ENCODE data around the gene LTBP1. TPM values are rescaled to one million over a fixed set of nuclear protein-coding genes. Genes with fewer than 3 reads are reported as not detected.

Gene LTBP1
- total and polyA plus RNA-seq, 2 donors (not counting 1 experiment from before 2014, with no cell fraction given): 0.69 TPM; not detected in 1

- peaks cover 0 to 3% (median 0%) of the 10 kb centered on the region in 3 donors for H3K9me3 ChIP-seq (ENCODE audit: control extremely low read depth in 1 of 3, control insufficient read depth in 2 of 3, insufficient read depth in 1 of 3, low read length in 2 of 3)
- no peak overlapping the region for H3K4me3 ChIP-seq (ENCODE audit: control extremely low read depth in 1 of 5, extremely low read depth in 1 of 5, insufficient read depth in 1 of 5, low read depth in 2 of 5, low read length in 4 of 5)
- peaks cover 12% of the 10 kb centered on the region for H3K27me3 Mint-ChIP-seq
- H3K9me3 Mint-ChIP-seq (ENCODE audit: insufficient read depth): no peaks in the 10 kb centered on the region
- intact Hi-C loops (cut with micrococcal nuclease): no loop called here
- H3K27ac Mint-ChIP-seq: no peak overlapping the region
- no peak overlapping the region for H3K4me3 Mint-ChIP-seq
- H3K4me2 ChIP-seq (replicated peaks; ENCODE audit: low read depth, low read length, poor library complexity, severe bottlenecking): no peak overlapping the region
- ATAC-seq (ENCODE audit: low read depth): no peak
- H4K20me1 ChIP-seq (ENCODE audit: control insufficient read depth, insufficient read depth, low read length, poor library complexity, severe bottlenecking): no peaks in the 10 kb centered on the region
- H3K79me2 ChIP-seq (ENCODE audit: control insufficient read depth, insufficient read depth, low read length): no peaks in the 10 kb centered on the region
- CTCF ChIA-PET: no interaction called here
- H3K27ac ChIP-seq (ENCODE audit: low read length in 2 of 2): no peak overlapping the region
- 96% methylated on average over 3 of the region's 3 CpGs for WGBS (ENCODE audit: insufficient coverage)
- no peak overlapping the region for H3K9ac ChIP-seq (ENCODE audit: low read length)
- no peaks in the 10 kb centered on the region for H3K4me1 ChIP-seq (ENCODE audit: control insufficient read depth in 2 of 2, insufficient read depth in 2 of 2, low read length in 2 of 2)
- H2AFZ ChIP-seq (ENCODE audit: insufficient read depth, low read depth, low read length, poor library complexity, severe bottlenecking): no peak overlapping the region
- peaks cover 0 to 3% (median 0%) of the 10 kb centered on the region in 4 experiments for H3K27me3 ChIP-seq (replicated peaks in 1 of 4; ENCODE audit: control extremely low read depth in 1 of 4, control insufficient read depth in 3 of 4, insufficient read depth in 4 of 4, low read length in 3 of 4)
- no peak for TF ChIP-seq EZH2 (IDR thresholded peaks at IDR 0.05; ENCODE audit: borderline replicate concordance, insufficient read depth, low read depth, low read length, poor library complexity, severe bottlenecking)
- TF ChIP-seq CTCF (IDR thresholded peaks at IDR 0.05): no peak
- no peaks in the 10 kb centered on the region for H3K4me1 Mint-ChIP-seq
- H3K36me3 ChIP-seq (replicated peaks in 1 of 2; ENCODE audit: control extremely low read depth in 1 of 2, control insufficient read depth in 1 of 2, extremely low read depth in 1 of 2, insufficient read depth in 2 of 2, low read length in 1 of 2): no peaks in the 10 kb centered on the region
- POLR2A ChIA-PET: no interaction called here
- no peak for DNase-seq
Measured at GRCh38 chr2:33313039-33313438, 366.3 kb downstream of the LTBP1 start.

GRCh38 chr2:33314541-33314940 is 367.8 kb downstream of the LTBP1 start:
- ATAC-seq (ENCODE audit: low read depth) (no peak), DNase-seq (no peak)
- Histone ChIP-seq H3K27me3 (replicated peaks in 1 of 4; ENCODE audit: control extremely low read depth in 1 of 4, control insufficient read depth in 3 of 4, insufficient read depth in 4 of 4, low read length in 3 of 4) (peaks cover 0 to 3% (median 0%) of the 10 kb centered on the region in 4 experiments), H4K20me1 (ENCODE audit: control insufficient read depth, insufficient read depth, low read length, poor library complexity, severe bottlenecking) (no peaks in the 10 kb centered on the region), H3K79me2 (ENCODE audit: control insufficient read depth, insufficient read depth, low read length) (no peaks in the 10 kb centered on the region), H3K4me2 (replicated peaks; ENCODE audit: low read depth, low read length, poor library complexity, severe bottlenecking) (no peak overlapping the region), H3K9me3 (ENCODE audit: control extremely low read depth in 1 of 3, control insufficient read depth in 2 of 3, insufficient read depth in 1 of 3, low read length in 2 of 3) (peaks cover 0 to 3% (median 0%) of the 10 kb centered on the region in 3 donors), H3K27ac (ENCODE audit: low read length in 2 of 2) (no peak overlapping the region), H3K4me3 (ENCODE audit: control extremely low read depth in 1 of 5, extremely low read depth in 1 of 5, insufficient read depth in 1 of 5, low read depth in 2 of 5, low read length in 4 of 5) (no peak overlapping the region), H2AFZ (ENCODE audit: insufficient read depth, low read depth, low read length, poor library complexity, severe bottlenecking) (no peak overlapping the region), H3K36me3 (replicated peaks in 1 of 2; ENCODE audit: control extremely low read depth in 1 of 2, control insufficient read depth in 1 of 2, extremely low read depth in 1 of 2, insufficient read depth in 2 of 2, low read length in 1 of 2) (no peaks in the 10 kb centered on the region), H3K9ac (ENCODE audit: low read length) (no peak overlapping the region), H3K4me1 (ENCODE audit: control insufficient read depth in 2 of 2, insufficient read depth in 2 of 2, low read length in 2 of 2) (no peaks in the 10 kb centered on the region)
- no peak for TF ChIP-seq CTCF (IDR thresholded peaks at IDR 0.05)
- TF ChIP-seq EZH2 (IDR thresholded peaks at IDR 0.05; ENCODE audit: borderline replicate concordance, insufficient read depth, low read depth, low read length, poor library complexity, severe bottlenecking): no peak
- Mint-ChIP-seq H3K27me3 (peaks cover 12% of the 10 kb centered on the region), H3K4me3 (no peak overlapping the region), H3K4me1 (no peaks in the 10 kb centered on the region), H3K27ac (no peak overlapping the region), H3K9me3 (ENCODE audit: insufficient read depth) (no peaks in the 10 kb centered on the region)
- intact Hi-C loops (cut with micrococcal nuclease): no loop called here
- CTCF ChIA-PET: no interaction called here
- POLR2A ChIA-PET: no interaction called here
